C1 segment of cervical spinal cord (tissue), 14 donors: ENCODE data around the gene MYO3B.

ENCODE experiments used
- DNase-seq, 14 donors: peaks; one replicate each; lab custom pipeline; 2025; lab: John Stamatoyannopoulos, UW

The MYO3B gene

DNA sequence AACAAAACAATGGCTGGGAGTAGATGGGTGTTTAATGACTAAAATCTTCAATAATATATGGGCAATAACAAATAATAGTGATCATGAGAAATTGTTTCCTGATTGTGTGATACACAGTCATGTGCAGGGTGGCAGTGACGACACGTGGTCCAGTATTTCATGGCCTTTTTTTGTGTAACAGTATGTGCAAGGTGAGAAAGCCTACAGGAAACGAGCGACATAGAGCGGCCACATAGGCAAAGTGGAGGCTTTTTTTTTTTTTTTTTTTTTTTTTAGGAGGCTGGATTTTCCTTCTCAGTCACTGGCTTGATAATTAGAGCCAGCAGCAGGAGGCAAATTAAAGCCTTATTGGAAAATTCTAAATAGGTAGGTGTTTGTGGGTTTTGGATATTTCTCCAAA, 123.7 kb downstream of the MYO3B start:
- no peak for DNase-seq

GRCh38 chr2:170305711-170306110, 127.8 kb downstream of the MYO3B start:
- DNase-seq = no peak

GRCh38 chr2:170306293-170306873, 128.4 kb downstream of the MYO3B start:
- DNase-seq = no peak

DNA sequence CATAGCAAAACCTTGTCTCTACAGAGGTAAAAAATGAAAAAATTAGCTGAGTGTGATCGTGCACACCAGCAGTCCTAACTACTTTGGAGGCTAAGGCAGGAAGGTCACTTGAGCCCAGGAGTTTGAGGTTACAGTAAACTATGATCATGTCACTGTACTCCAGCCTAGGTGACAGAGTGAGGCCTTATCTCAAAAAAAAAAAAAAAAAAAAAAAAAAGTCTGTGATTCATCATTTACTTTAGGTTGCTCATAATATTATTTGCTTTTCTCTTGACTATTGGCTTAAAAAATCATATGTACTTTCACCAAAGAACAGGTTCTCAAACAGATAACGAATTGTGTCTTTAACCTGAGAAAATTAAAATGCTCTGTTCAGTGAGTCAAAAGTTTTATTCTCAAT, 129.1 kb downstream of the MYO3B start:
- DNase-seq = no peak

DNA sequence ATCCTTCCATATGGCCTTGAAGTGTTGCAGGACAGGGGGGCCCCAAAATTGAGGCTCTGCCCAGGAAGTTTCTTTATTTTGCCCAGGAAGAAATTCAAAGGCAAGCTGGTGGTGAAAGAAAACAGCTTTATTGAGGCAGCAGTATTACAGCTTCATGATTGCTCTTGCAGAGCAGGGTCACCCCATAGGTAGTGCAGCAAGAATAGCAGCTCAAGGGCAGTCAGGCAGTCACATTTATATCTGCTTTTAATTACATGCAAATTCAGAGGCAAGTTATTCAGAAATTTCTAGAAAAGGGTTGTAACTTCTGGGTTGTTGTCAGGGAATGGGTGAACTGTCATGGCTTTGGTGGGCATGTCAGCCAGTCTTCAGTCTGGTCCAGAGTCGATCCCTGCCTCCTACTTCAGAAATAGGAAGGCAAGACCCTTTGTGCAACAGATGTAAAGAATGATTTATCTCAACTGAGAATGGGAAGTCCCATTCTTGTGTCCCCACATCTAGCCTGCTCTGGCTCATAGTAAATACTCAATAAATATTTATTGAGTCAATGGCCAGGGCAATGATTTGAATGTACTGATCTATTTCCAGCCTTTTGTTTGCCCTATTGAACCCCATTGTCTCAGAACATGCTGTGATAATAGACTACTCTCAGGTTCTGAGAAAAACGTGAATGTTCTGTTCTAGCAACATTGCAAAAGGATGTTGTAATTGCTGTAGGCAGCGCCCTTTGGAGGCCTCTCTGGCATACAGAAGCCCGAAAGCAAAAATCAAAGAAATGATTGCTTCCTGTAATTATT, 129.8 kb downstream of the MYO3B start:
- no peak for DNase-seq

GRCh38 chr2:170310876-170311502, 133.0 kb downstream of the MYO3B start:
- no peak for DNase-seq

- no peak for DNase-seq
Observed at GRCh38 chr2:170313347-170313991, 135.5 kb downstream of the MYO3B start.

- no peak for DNase-seq
Observed at GRCh38 chr2:170313992-170314348, 136.0 kb downstream of the MYO3B start.

- no peak for DNase-seq
Observed at GRCh38 chr2:170314744-170315447, 136.9 kb downstream of the MYO3B start.

GRCh38 chr2:170320948-170321347, 143.0 kb downstream of the MYO3B start:
- DNase-seq = no peak

GRCh38 chr2:170321526-170321925, 143.6 kb downstream of the MYO3B start:
- DNase-seq = no peak

DNA sequence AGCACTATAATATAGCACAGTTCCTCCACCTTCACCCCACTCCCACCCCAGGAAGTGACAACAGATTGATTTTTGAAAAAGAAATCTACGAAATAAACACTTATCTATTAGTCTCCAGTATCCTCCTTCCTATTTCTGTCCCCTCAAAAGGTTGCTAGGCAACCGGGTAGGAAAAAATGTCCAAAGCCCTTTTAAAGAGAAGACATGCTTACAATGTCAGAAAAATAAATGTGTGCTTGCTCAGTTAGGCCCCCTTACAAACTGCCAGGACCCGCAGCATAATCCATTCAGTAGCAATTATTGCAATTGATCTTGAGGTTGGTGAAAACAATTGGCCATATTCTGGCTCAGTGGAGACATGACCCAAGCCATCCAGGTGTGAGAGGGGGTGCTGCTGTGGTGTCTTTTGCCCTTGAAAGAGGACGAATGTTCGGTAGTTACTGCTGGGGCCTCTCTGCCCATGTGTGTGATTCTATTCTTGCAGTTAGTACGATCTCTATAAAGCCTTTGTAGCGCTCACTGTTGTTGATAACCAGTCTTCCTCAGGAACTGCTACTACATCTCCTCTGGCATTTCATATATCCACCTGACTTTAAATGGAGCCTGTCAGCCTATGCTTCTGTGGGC, 144.3 kb downstream of the MYO3B start:
- no peak for DNase-seq

GRCh38 chr2:170323743-170324142, 145.8 kb downstream of the MYO3B start:
- no peak for DNase-seq

DNA sequence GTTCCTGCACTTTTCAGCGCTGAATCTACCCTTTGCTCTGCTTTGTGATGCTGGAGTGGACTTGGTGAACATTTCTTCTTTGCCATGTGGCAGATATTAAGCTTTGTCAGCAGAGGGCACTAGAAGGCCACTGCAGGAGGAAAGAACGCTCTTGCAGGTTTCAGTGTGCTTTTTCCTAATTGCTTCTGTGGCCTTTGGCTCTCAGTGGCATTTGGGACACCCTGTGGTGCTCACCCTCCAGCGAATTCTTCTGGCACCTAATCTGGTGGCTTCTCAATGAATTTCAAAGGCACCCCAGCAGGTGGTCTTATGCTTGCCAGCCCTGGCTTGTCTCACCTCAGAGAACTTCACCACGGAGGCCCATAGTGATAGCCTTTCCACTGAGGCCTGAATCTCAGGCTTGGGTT, 146.7 kb downstream of the MYO3B start:
- peak in 2 of 14 donors; percentile 1 to 3 for DNase-seq

- DNase-seq = no peak
Observed at GRCh38 chr2:170330881-170331280, 152.9 kb downstream of the MYO3B start.

GRCh38 chr2:170332676-170333402, 154.9 kb downstream of the MYO3B start:
- DNase-seq = no peak

GRCh38 chr2:170335351-170335750, 157.4 kb downstream of the MYO3B start:
- DNase-seq = no peak

DNA sequence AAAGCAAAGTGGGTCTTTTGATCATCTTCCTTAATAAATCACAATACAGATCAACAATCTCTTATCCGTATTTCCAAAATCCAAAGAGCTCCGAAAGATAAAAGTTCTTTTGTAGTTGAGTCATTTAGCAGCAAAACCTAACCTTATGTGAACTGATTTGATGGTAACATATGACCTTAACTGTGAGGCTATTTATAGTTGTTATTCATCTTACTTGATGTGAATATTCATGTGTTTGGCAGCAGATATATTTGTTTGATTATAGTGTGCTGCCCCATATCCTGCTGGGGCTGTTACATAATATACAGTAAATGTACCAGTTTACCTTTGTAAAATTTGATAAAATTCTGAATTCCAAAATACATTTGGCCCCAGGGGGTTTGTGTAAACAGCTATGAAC, 158.5 kb downstream of the MYO3B start:
- no peak for DNase-seq

DNA sequence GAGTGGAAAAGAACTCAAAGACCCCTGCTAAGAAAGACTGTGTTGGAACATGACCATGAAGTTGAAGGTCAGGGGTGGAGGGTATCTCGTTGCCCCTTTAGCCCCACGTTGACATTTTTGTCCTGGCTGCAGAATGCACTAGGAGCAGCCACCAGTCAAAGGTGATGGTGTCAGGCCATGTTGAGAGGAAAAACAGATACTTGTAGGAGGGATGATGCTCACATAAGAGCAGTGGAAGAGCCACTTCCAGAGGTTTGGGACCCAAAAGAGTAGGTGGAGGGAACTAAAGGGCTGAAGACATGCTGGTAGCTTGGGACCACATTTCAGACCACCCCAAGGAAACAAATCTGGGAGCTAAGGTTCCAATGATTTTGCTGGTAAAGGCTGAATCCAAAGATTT, 159.0 kb downstream of the MYO3B start:
- DNase-seq = no peak

DNA sequence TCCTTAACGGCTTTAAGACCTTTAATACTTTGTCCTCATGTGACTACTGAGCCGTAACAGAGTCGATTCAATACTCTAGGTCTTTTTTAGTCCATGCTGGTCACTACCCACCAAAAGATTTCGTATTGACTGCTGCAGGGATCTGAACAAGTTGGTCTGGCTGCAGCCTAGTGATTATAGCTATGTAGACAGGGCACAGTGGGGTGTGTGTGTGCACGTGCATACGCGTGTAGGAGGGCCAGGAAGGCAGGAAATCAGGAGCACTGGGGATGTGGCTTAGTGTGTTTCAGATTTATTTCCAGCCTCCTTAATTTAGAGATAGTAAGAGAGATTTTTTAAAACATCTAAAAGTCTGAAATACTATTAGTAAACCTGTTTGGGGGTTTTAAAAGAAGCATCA, 161.4 kb downstream of the MYO3B start:
- no peak for DNase-seq
